Brain microvascular endothelial cell (primary cell): ENCODE data around the gene SERGEF.

Experiments used
- DNase-seq: peaks from one replicate; pipeline ENCODE4 v3.0.0-alpha.2; 2020
- H3K27ac ChIP-seq: fragments of 250-450 bp; sonication (Bioruptor Pico); 2 replicates; pipeline ENCODE4 v1.5.1; 2020; ENCODE audit warnings: mild to moderate bottlenecking, moderate library complexity
- H3K27me3 ChIP-seq: fragments of 250-450 bp; sonication (Bioruptor Pico); replicated peaks from 2 replicates; pipeline ENCODE4 v1.5.1; 2020; ENCODE audit warnings: mild to moderate bottlenecking
- H3K36me3 ChIP-seq: fragments of 250-450 bp; sonication (Bioruptor Pico); replicated peaks from 2 replicates; pipeline ENCODE4 v1.5.1; 2020; ENCODE audit warnings: mild to moderate bottlenecking
- H3K4me3 ChIP-seq: 2 replicates; pipeline ENCODE4 v1.5.1; 2011; ENCODE audit warnings: low read depth, mild to moderate bottlenecking, control low read depth, low read length, moderate library complexity
- CTCF ChIP-seq: IDR thresholded peaks from 2 replicates; pipeline ENCODE4 v1.5.1; 2011; ENCODE audit warnings: low read depth, mild to moderate bottlenecking, moderate library complexity, low read length, control low read depth, inconsistent platforms; ENCODE audit errors: missing control alignments
- in situ Hi-C: cut with HindIII; loops from 2 replicates; pipeline ENCODE4 v1.10.0; 2017; ENCODE audit warnings: low sequenced_read_pairs, low pct_ligation_motif_present

SERGEF gene

GRCh38 chr11:18014876-18015275, 2.0 kb upstream of the SERGEF start:
- in situ Hi-C loops, result no loop called here
- Histone ChIP-seq H3K27me3 (no peaks in the 10 kb centered on the region), H3K4me3 (no peak overlapping the region), H3K36me3 (no peaks in the 10 kb centered on the region), H3K27ac (no peak overlapping the region)
- TF ChIP-seq CTCF, result no peak
- no peak for DNase-seq

DNA sequence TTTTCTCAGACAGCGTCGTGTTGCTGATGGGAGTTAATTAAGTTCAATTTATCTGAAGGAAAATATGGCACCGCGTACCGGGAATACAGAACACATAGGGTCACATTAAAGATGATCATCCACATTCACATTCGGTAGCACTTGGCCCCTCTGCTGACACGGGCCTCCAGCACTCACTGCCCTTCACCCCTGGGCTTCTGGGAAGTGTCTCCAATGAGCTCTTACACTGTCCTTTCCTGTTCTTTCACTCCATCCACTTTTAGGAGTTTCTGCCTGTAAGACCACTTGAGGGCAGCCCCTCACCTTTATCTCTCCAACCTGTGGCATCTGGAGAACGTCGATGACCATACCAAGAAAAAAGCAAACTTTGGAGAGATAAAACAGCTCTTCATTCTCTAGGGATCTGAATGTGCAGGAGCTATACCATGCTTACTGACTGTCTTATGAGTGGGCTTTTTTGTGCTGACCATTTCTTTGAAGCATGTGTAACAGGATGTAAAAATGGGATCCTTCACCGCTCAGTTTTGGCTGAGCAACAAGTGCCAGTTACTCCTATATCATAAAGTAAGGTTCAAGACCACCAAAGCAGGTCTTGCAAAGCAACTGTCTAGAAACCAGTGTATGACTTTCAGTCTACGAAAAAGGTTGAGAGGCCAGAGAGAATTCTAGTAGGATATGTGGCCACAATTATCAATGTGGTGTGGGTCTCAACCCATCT, 1.1 kb upstream of the SERGEF start:
- H3K36me3 ChIP-seq, result no peaks in the 10 kb centered on the region
- no peak overlapping the region for H3K27ac ChIP-seq
- TF ChIP-seq CTCF, result no peak
- peak overlapping the region; percentile 78 for H3K4me3 ChIP-seq
- no peaks in the 10 kb centered on the region for H3K27me3 ChIP-seq
- in situ Hi-C loops, result no loop called here
- no peak for DNase-seq

- TF ChIP-seq CTCF, result no peak
- in situ Hi-C loops, result no loop called here
- Histone ChIP-seq H3K27ac (no peak overlapping the region), H3K27me3 (no peaks in the 10 kb centered on the region), H3K4me3 (peak overlapping the region; percentile 78), H3K36me3 (no peaks in the 10 kb centered on the region)
- no peak for DNase-seq
Observed at GRCh38 chr11:18012122-18012905, 533 bp downstream of the SERGEF start.

DNA sequence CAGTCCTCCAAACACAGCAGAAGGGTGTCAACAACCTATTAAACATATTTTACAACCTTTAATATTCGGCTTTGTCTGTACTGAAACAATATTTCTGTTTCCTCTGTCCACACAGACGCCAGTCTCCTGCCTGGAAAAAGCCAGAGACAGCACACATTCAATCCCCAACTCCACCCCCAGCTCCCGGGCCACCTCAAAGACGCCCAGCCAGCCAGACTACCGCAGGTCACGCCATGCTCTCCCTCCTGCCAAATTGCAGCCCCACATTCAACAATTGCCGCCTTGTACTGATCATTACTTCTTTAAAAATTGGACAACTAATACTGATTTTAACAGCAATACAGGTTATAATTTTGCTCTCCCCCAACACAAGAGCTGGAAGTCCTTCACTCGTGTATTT, 1.2 kb downstream of the SERGEF start:
- in situ Hi-C loops, result no loop called here
- no peak for TF ChIP-seq CTCF
- H3K36me3 ChIP-seq, result no peaks in the 10 kb centered on the region
- DNase-seq, result no peak
- no peak overlapping the region for H3K27ac ChIP-seq
- H3K27me3 ChIP-seq, result no peaks in the 10 kb centered on the region
- H3K4me3 ChIP-seq, result no peak overlapping the region

DNA sequence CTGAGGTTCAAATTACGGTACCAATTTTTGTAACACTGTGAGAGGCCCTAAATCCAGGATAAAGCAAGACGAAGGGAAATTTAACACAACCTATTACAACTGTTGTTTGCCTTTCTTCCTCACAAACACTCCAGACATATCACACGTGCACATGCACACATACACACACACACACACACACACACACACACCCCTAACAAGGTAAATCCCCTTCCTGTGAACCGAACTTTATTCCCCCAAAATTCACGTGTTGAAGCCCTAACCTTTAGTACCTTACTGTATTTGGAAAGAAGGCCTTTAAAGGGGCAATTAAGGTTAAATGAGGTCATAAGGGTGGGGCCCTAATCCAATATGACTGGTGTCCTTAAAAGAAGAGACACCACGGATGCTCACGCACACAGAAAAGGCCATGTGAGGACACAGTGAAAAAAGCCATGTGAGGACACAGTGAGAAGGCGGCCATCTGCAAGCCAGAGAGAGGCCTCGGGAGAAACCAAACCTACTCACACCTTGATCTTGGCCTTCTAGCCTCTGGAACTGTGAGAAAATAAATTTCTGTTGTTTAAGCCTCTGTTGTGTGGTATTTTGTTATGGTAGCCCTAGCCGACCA, 1.8 kb downstream of the SERGEF start:
- no peak for DNase-seq
- Histone ChIP-seq H3K36me3 (no peaks in the 10 kb centered on the region), H3K27ac (no peak overlapping the region), H3K4me3 (no peak overlapping the region), H3K27me3 (no peaks in the 10 kb centered on the region)
- TF ChIP-seq CTCF, result no peak
- in situ Hi-C loops, result no loop called here
